ENCODE results near the gene UBXN11.
"Not testable (repeated sequence)": the region's sequence is repeated elsewhere in the genome, so short reads cannot be mapped to it uniquely, and the experiment has no call there.

Gene UBXN11

GRCh38 chr1:26336477-26337205 is 30.2 kb upstream of the UBXN11 start:
- DNase-seq (ENCODE audit: low read depth), result peak; percentile 30

- no peak for DNase-seq (ENCODE audit: low read depth)
Measured at GRCh38 chr1:26335774-26336476, 29.5 kb upstream of the UBXN11 start.

- DNase-seq (ENCODE audit: low read depth), result not testable (repeated sequence)
Measured at GRCh38 chr1:26333312-26333711, 26.9 kb upstream of the UBXN11 start.

- DNase-seq (ENCODE audit: low read depth), result no peak
Measured at GRCh38 chr1:26330276-26330675, 23.8 kb upstream of the UBXN11 start.

GRCh38 chr1:26329380-26329779 is 22.9 kb upstream of the UBXN11 start:
- DNase-seq (ENCODE audit: low read depth), result not testable (repeated sequence)

GRCh38 chr1:26328597-26328996 is 22.2 kb upstream of the UBXN11 start:
- DNase-seq (ENCODE audit: low read depth), result no peak

GRCh38 chr1:26327956-26328362 is 21.5 kb upstream of the UBXN11 start:
- no peak for DNase-seq (ENCODE audit: low read depth)

GRCh38 chr1:26324550-26324949 is 18.1 kb upstream of the UBXN11 start:
- DNase-seq (ENCODE audit: low read depth), result no peak

GRCh38 chr1:26323382-26323781 is 16.9 kb upstream of the UBXN11 start:
- DNase-seq (ENCODE audit: low read depth), result no peak

GRCh38 chr1:26322042-26322331 is 15.6 kb upstream of the UBXN11 start:
- no peak for DNase-seq (ENCODE audit: low read depth)

GRCh38 chr1:26321315-26322041 is 15.0 kb upstream of the UBXN11 start:
- peak; percentile 85 for DNase-seq (ENCODE audit: low read depth)

GRCh38 chr1:26320896-26321295 is 14.5 kb upstream of the UBXN11 start:
- DNase-seq (ENCODE audit: low read depth), result no peak

- no peak for DNase-seq (ENCODE audit: low read depth)
Measured at GRCh38 chr1:26318338-26319064, 12.1 kb upstream of the UBXN11 start.

- DNase-seq (ENCODE audit: low read depth), result no peak
Measured at GRCh38 chr1:26317612-26318337, 11.3 kb upstream of the UBXN11 start, which contains the start of gene CD52. Gene CD52, plus strand, starts transcription at chr1:26317958. Its CDS starts 60 bp downstream, at chr1:26318018.

- DNase-seq (ENCODE audit: low read depth), result no peak
Measured at GRCh38 chr1:26317146-26317545, 10.7 kb upstream of the UBXN11 start.

GRCh38 chr1:26315874-26316850 is 9.7 kb upstream of the UBXN11 start:
- no peak for DNase-seq (ENCODE audit: low read depth)

GRCh38 chr1:26314501-26314900 is 8.1 kb upstream of the UBXN11 start:
- no peak for DNase-seq (ENCODE audit: low read depth)

GRCh38 chr1:26307966-26308899 is 1.8 kb upstream of the UBXN11 start:
- DNase-seq (ENCODE audit: low read depth), result not testable (repeated sequence)

- DNase-seq (ENCODE audit: low read depth), result no peak
Measured at GRCh38 chr1:26307363-26307781, 936 bp upstream of the UBXN11 start.
